Fibroblast of lung (primary cell): Measurements from ENCODE around the gene THRB. TPM values are rescaled to one million over a fixed set of nuclear protein-coding genes. Genes with fewer than 3 reads are reported as not detected.

Experiments used
- DNase-seq, 2 donors: peaks; one replicate each; pipeline versions ENCODE4 v3.0.0 to v3.0.0-alpha.2; 2010; ENCODE audit warnings: low read depth in 2 of 2
- H2AFZ ChIP-seq: 2 replicates; pipeline ENCODE4 v1.5.1; 2012; ENCODE audit warnings: low read length, control low read depth, inconsistent platforms
- H3K27ac ChIP-seq: 2 replicates; pipeline ENCODE4 v1.5.1; 2011; ENCODE audit warnings: low read length, control low read depth; ENCODE audit not compliant: insufficient read depth
- H3K27me3 ChIP-seq: 2 replicates; pipeline ENCODE4 v1.5.1; 2011; ENCODE audit warnings: mild to moderate bottlenecking, low read length; ENCODE audit not compliant: control insufficient read depth, insufficient read depth
- H3K36me3 ChIP-seq: 2 replicates; pipeline ENCODE4 v1.5.1; 2011; ENCODE audit warnings: low read length; ENCODE audit not compliant: control insufficient read depth, insufficient read depth
- H3K4me1 ChIP-seq: 2 replicates; pipeline ENCODE4 v1.5.1; 2011; ENCODE audit warnings: low read length; ENCODE audit not compliant: control insufficient read depth, insufficient read depth; ENCODE audit errors: extremely low read depth
- H3K4me2 ChIP-seq: 2 replicates; pipeline ENCODE4 v1.5.1; 2011; ENCODE audit warnings: low read length, control low read depth; ENCODE audit not compliant: insufficient read depth; ENCODE audit errors: extremely low read depth
- H3K4me3 ChIP-seq, 4 experiments: fragments of 200-600 bp in 1 of 4; sonication (generic) in 1 of 4; replicated peaks in 1 of 4; 2 replicates each; pipeline ENCODE4 v1.5.1; 2011 to 2016; ENCODE audit warnings: low read length in 4 of 4, low read depth in 3 of 4, mild to moderate bottlenecking in 3 of 4, control low read depth in 2 of 4, inconsistent platforms in 1 of 4, mixed read lengths in 1 of 4; ENCODE audit not compliant: insufficient read depth in 1 of 4; ENCODE audit errors: control extremely low read depth in 1 of 4
- H3K79me2 ChIP-seq: 2 replicates; pipeline ENCODE4 v1.5.1; 2012; ENCODE audit warnings: mild to moderate bottlenecking, low read length, inconsistent platforms; ENCODE audit not compliant: control insufficient read depth, insufficient read depth
- H3K9ac ChIP-seq: 2 replicates; pipeline ENCODE4 v1.5.1; 2011; ENCODE audit warnings: mild to moderate bottlenecking, low read length, control low read depth; ENCODE audit not compliant: insufficient read depth
- H3K9me3 ChIP-seq: 2 replicates; pipeline ENCODE4 v1.5.1; 2012; ENCODE audit warnings: low read depth, low read length; ENCODE audit not compliant: control insufficient read depth, insufficient read depth
- H4K20me1 ChIP-seq: 2 replicates; pipeline ENCODE4 v1.5.1; 2011; ENCODE audit warnings: low read length; ENCODE audit not compliant: control insufficient read depth, insufficient read depth; ENCODE audit errors: extremely low read depth
- CTCF ChIP-seq, 2 donors: IDR thresholded peaks in 1 of 2; conservative IDR thresholded peaks in 1 of 2; 1 replicate in 1 of 2; 2 replicates in 1 of 2; pipeline ENCODE4 v1.5.1; 2011 to 2012; ENCODE audit warnings: low read length in 2 of 2, control low read depth in 1 of 2, inconsistent platforms in 1 of 2, low read depth in 1 of 2, mild to moderate bottlenecking in 1 of 2
- EZH2 ChIP-seq: IDR thresholded peaks from 2 replicates; pipeline ENCODE4 v1.5.1; 2012; ENCODE audit warnings: low read length, control low read depth, mild to moderate bottlenecking; ENCODE audit errors: missing control alignments
- polyA plus RNA-seq, 2 donors: library from polyadenylated mRNA; depleted of rRNA in 1 of 2; stranded (reverse) in 1 of 2; unstranded in 1 of 2; fragments of >200 nt; gene quantifications; 2 replicates each; pipeline ENCODE4 v1.2.1, GENCODE V29; 2011 to 2012; ENCODE audit warnings: missing spikeins in 1 of 2
- total RNA-seq: library from RNA; depleted of rRNA; stranded (reverse); fragments of >200 nt; gene quantifications from 2 replicates; pipeline ENCODE4 v1.2.1, GENCODE V29; 2014

The THRB gene
- total and polyA plus RNA-seq, 2 donors (not counting 1 experiment from before 2014, with no cell fraction given), result 4.2 to 7.4 TPM

DNA sequence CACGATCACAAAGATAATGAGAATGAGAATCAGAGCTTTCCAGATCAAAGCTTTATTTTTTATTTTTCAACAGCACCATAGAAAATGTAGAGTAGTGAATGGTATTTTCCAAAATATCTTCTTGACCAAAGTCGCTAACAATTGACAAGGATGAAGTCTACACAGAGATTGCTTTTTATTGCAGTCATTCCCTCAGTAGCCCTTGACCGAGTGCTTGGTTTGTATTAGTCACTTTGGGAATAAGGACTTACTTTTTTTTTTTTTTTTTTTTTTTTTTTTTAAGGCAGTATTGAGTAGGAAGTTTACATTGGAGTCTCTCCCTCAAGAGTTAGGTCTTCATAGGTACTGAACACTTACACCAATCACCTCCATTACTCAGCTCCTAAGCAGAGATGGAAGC, 39.8 kb downstream of the THRB start:
- H3K9ac ChIP-seq, result no peak overlapping the region
- no peaks in the 10 kb centered on the region for H3K27me3 ChIP-seq
- no peaks in the 10 kb centered on the region for H4K20me1 ChIP-seq
- H3K4me1 ChIP-seq, result no peaks in the 10 kb centered on the region
- H2AFZ ChIP-seq, result no peak overlapping the region
- no peak overlapping the region for H3K4me2 ChIP-seq
- H3K4me3 ChIP-seq, result no peak overlapping the region
- DNase-seq, result no peak
- H3K36me3 ChIP-seq, result no peaks in the 10 kb centered on the region
- no peaks in the 10 kb centered on the region for H3K9me3 ChIP-seq
- no peaks in the 10 kb centered on the region for H3K79me2 ChIP-seq
- H3K27ac ChIP-seq, result no peak overlapping the region
- TF ChIP-seq EZH2, result no peak
- TF ChIP-seq CTCF (conservative IDR thresholded peaks at IDR 0.05 in 1 of 2, IDR thresholded peaks at IDR 0.05 in 1 of 2; ENCODE audit: low read depth in 1 of 2, low read length in 2 of 2), result no peak

- no peak for TF ChIP-seq CTCF (conservative IDR thresholded peaks at IDR 0.05 in 1 of 2, IDR thresholded peaks at IDR 0.05 in 1 of 2; ENCODE audit: low read depth in 1 of 2, low read length in 2 of 2)
- TF ChIP-seq EZH2, result no peak
- no peaks in the 10 kb centered on the region for H3K27me3 ChIP-seq
- H3K4me1 ChIP-seq, result no peaks in the 10 kb centered on the region
- H3K9me3 ChIP-seq, result no peaks in the 10 kb centered on the region
- H3K4me2 ChIP-seq, result no peak overlapping the region
- H3K79me2 ChIP-seq, result no peaks in the 10 kb centered on the region
- no peak overlapping the region for H3K27ac ChIP-seq
- no peak overlapping the region for H3K9ac ChIP-seq
- no peak overlapping the region for H3K4me3 ChIP-seq
- DNase-seq, result no peak
- H3K36me3 ChIP-seq, result no peaks in the 10 kb centered on the region
- no peak overlapping the region for H2AFZ ChIP-seq
- no peaks in the 10 kb centered on the region for H4K20me1 ChIP-seq
Measured at GRCh38 chr3:24454393-24454792, 40.3 kb downstream of the THRB start.

DNA sequence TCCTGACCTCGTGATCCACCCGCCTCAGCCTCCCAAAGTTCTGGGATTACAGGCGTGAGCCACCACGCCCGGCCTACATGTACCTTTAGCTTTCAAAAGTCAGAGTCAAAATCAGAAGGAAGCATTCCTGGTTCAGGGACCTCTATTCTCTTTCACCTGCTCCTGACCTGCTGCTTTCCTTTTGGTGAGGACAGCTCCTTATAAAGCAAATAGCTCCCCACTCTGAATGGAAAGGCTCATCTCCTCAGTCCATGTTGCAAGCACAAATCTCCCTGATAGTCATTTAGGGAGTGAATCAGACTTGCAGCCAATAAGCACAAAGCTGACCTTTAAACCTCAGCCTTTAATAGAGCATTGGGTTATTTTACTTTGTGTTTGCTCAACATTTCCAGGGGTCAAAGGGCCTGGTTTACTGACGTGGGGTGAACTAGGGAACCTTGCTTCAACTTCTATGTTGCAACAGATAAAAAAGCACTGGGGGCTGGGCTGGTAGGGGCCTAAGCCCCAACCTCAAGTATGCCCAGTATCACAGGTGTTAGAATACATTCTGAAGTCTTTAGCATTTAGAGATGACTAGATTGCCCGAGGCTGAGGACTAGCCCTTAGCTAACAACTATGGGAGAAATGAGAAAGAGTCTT, 43.1 kb downstream of the THRB start:
- no peak for TF ChIP-seq EZH2
- TF ChIP-seq CTCF (conservative IDR thresholded peaks at IDR 0.05 in 1 of 2, IDR thresholded peaks at IDR 0.05 in 1 of 2; ENCODE audit: low read depth in 1 of 2, low read length in 2 of 2), result no peak
- H3K9me3 ChIP-seq, result no peaks in the 10 kb centered on the region
- no peak overlapping the region for H2AFZ ChIP-seq
- no peaks in the 10 kb centered on the region for H3K79me2 ChIP-seq
- no peaks in the 10 kb centered on the region for H3K27me3 ChIP-seq
- H3K4me1 ChIP-seq, result no peaks in the 10 kb centered on the region
- no peak overlapping the region for H3K4me3 ChIP-seq
- no peak overlapping the region for H3K27ac ChIP-seq
- H3K9ac ChIP-seq, result no peak overlapping the region
- no peak overlapping the region for H3K4me2 ChIP-seq
- no peaks in the 10 kb centered on the region for H3K36me3 ChIP-seq
- DNase-seq, result peak in 1 of 2 donors; percentile 32
- no peaks in the 10 kb centered on the region for H4K20me1 ChIP-seq
